ENCODE data around the gene IDE. TPM values are rescaled to one million over a fixed set of nuclear protein-coding genes. Genes with fewer than 3 reads are reported as not detected.

The IDE gene
- total RNA-seq, 4 donors from 2014 or later = 15.1 to 23.4 (median 21.4) TPM

DNA sequence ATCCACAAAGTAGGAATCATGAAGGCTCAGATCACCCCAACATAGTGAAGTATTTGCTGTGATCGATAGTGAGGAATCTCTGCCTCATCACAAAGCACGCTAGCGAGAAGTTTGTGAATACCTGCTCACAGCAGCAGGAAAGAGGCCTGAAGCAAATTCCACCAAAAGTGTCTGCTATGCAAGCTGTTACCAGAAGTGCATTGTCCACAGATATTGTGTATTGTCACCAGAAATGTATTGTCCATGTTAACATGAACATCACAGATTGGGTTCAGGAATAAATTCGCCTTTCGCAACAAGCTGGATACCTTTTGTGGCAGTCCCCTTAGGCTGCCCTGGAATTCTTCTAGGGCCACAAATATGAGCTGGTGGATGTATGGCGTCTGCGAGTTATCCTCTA lies 155.0 kb downstream of the IDE start:
- WGBS, 2 donors = 90 to 99% methylated on average over 7 of the region's 7 CpGs
- DNase-seq (ENCODE audit: low spot score in 2 of 2) = no peak
- Histone ChIP-seq H3K36me3 (no peaks in the 10 kb centered on the region), H3K4me1 (peaks cover 0 to 8% (median 5%) of the 10 kb centered on the region in 4 donors), H3K27ac (no peak overlapping the region), H3K9me3 (peaks cover 0 to 6% (median 0%) of the 10 kb centered on the region in 4 donors), H3K4me3 (no peak overlapping the region), H3K27me3 (peaks cover 0 to 26% of the 10 kb centered on the region in 2 donors)
- no peak for TF ChIP-seq EP300 (IDR thresholded peaks at IDR 0.05)
- TF ChIP-seq POLR2A (IDR thresholded peaks at IDR 0.05) = no peak
- TF ChIP-seq, protein P1, sequence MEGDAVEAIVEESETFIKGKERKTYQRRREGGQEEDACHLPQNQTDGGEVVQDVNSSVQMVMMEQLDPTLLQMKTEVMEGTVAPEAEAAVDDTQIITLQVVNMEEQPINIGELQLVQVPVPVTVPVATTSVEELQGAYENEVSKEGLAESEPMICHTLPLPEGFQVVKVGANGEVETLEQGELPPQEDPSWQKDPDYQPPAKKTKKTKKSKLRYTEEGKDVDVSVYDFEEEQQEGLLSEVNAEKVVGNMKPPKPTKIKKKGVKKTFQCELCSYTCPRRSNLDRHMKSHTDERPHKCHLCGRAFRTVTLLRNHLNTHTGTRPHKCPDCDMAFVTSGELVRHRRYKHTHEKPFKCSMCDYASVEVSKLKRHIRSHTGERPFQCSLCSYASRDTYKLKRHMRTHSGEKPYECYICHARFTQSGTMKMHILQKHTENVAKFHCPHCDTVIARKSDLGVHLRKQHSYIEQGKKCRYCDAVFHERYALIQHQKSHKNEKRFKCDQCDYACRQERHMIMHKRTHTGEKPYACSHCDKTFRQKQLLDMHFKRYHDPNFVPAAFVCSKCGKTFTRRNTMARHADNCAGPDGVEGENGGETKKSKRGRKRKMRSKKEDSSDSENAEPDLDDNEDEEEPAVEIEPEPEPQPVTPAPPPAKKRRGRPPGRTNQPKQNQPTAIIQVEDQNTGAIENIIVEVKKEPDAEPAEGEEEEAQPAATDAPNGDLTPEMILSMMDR (IDR thresholded peaks at IDR 0.05) = no peak

DNA sequence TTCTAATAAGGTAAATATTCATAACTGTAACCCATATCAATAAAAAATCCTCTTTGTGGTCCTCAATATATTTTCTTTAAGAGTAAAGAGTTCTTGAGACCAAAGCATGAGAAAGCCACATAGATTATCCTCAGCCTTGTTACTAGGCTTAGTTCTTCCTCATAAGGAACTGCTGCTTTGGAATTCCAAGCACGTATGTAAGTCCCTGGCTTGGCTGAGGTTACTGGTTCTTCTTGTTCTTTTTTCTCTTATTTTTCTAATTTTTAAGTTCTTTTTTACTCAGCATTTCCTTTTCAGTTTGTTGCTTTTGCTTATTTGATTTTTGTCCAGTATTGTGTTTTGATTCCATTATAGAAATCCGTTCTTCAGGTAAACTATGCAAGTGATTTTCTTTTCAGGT lies 155.7 kb downstream of the IDE start:
- TF ChIP-seq, protein P1 (IDR thresholded peaks at IDR 0.05) = no peak
- TF ChIP-seq POLR2A (IDR thresholded peaks at IDR 0.05) (no peak), EP300 (IDR thresholded peaks at IDR 0.05) (no peak)
- no peak for DNase-seq (ENCODE audit: low spot score in 2 of 2)
- WGBS, 2 donors = 68 to 75% methylated on average over 2 of the region's 2 CpGs
- H3K9me3 ChIP-seq = peaks cover 0 to 6% (median 0%) of the 10 kb centered on the region in 4 donors
- peaks cover 0 to 26% of the 10 kb centered on the region in 2 donors for H3K27me3 ChIP-seq
- no peak overlapping the region for H3K27ac ChIP-seq
- H3K36me3 ChIP-seq = no peaks in the 10 kb centered on the region
- peaks cover 0 to 8% (median 5%) of the 10 kb centered on the region in 4 donors for H3K4me1 ChIP-seq
- no peak overlapping the region for H3K4me3 ChIP-seq

- no peaks in the 10 kb centered on the region for H3K9me3 ChIP-seq
- H3K27ac ChIP-seq = no peak overlapping the region
- DNase-seq (ENCODE audit: low spot score in 2 of 2) = no peak
- no peaks in the 10 kb centered on the region for H3K27me3 ChIP-seq
- TF ChIP-seq, protein P1 (IDR thresholded peaks at IDR 0.05) = no peak
- no peak for TF ChIP-seq EP300 (IDR thresholded peaks at IDR 0.05)
- no peak for TF ChIP-seq POLR2A (IDR thresholded peaks at IDR 0.05)
- 78 to 85% methylated on average over 4 of the region's 4 CpGs for WGBS, 2 donors
- no peaks in the 10 kb centered on the region for H3K4me1 ChIP-seq
- no peak overlapping the region for H3K4me3 ChIP-seq
- no peaks in the 10 kb centered on the region for H3K36me3 ChIP-seq
Measured at GRCh38 chr10:92413519-92413918, 160.4 kb downstream of the IDE start.

DNA sequence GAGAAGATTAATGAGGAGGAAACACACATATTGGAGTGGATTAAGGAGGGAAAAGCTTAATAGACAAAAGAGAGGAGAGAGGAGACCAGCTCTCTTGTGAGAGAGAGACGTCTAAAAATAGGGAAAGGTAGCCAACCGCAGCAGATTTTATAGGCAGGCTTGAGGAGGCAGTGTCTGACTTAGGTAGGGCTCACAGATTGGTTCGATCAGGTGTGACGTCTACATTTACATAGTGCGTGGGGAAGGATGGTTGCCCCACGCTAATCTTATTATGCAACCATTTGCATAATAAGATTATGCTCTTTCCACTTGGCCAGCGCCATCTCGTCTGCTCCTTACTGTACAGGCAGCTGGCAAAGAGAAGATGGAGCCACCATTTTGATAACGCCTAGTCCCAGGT lies 160.9 kb downstream of the IDE start:
- WGBS, 2 donors = 82 to 90% methylated on average over 9 of the region's 9 CpGs
- TF ChIP-seq POLR2A (IDR thresholded peaks at IDR 0.05) = no peak

GRCh38 chr10:92411406-92411805 lies 162.5 kb downstream of the IDE start:
- no peaks in the 10 kb centered on the region for H3K36me3 ChIP-seq
- no peaks in the 10 kb centered on the region for H3K27me3 ChIP-seq
- TF ChIP-seq, protein P1 (IDR thresholded peaks at IDR 0.05) = no peak
- TF ChIP-seq POLR2A (IDR thresholded peaks at IDR 0.05) = no peak
- no peak for TF ChIP-seq EP300 (IDR thresholded peaks at IDR 0.05)
- H3K4me3 ChIP-seq = no peak overlapping the region
- no peaks in the 10 kb centered on the region for H3K4me1 ChIP-seq
- H3K9me3 ChIP-seq = no peaks in the 10 kb centered on the region
- WGBS, 2 donors = 89 to 92% methylated on average over 8 of the region's 8 CpGs
- DNase-seq (ENCODE audit: low spot score in 2 of 2) = no peak
- H3K27ac ChIP-seq = no peak overlapping the region

More for the DNA sequence above, 160.9 kb downstream of the IDE start:
- H3K4me3 ChIP-seq = no peak overlapping the region
- no peak for DNase-seq (ENCODE audit: low spot score in 2 of 2)
- H3K27ac ChIP-seq = no peak overlapping the region
- H3K36me3 ChIP-seq = no peaks in the 10 kb centered on the region
- no peaks in the 10 kb centered on the region for H3K9me3 ChIP-seq
- H3K27me3 ChIP-seq = no peaks in the 10 kb centered on the region
- no peaks in the 10 kb centered on the region for H3K4me1 ChIP-seq

GRCh38 chr10:92410501-92410900 lies 163.4 kb downstream of the IDE start:
- Histone ChIP-seq H3K9me3 (no peaks in the 10 kb centered on the region), H3K27me3 (no peaks in the 10 kb centered on the region), H3K4me3 (no peak overlapping the region), H3K4me1 (no peaks in the 10 kb centered on the region), H3K36me3 (no peaks in the 10 kb centered on the region), H3K27ac (no peak overlapping the region)
- TF ChIP-seq POLR2A (IDR thresholded peaks at IDR 0.05) (no peak), EP300 (IDR thresholded peaks at IDR 0.05) (no peak)
- TF ChIP-seq, protein P1 (IDR thresholded peaks at IDR 0.05) = no peak
- DNase-seq (ENCODE audit: low spot score in 2 of 2) = no peak
- 81 to 93% methylated on average over 2 of the region's 2 CpGs for WGBS, 2 donors

Measured in tibial nerve (tissue), 4 donors.